GM06990 (cell line): ENCODE data around the gene GAS7.

ENCODE experiments used
- DNase-seq: peaks from one replicate; pipeline ENCODE4 v3.0.0-alpha.2; 2011; ENCODE audit not compliant: insufficient read length; ENCODE audit errors: extremely low read depth
- H3K27me3 ChIP-seq: replicated peaks from 2 replicates; pipeline ENCODE4 v1.6.0; 2011; ENCODE audit warnings: low read length; ENCODE audit not compliant: control insufficient read depth, insufficient read depth
- H3K36me3 ChIP-seq: 2 replicates; pipeline ENCODE4 v1.5.1; 2011; ENCODE audit warnings: low read length; ENCODE audit not compliant: control insufficient read depth, insufficient read depth
- H3K4me3 ChIP-seq: replicated peaks from 2 replicates; pipeline ENCODE4 v1.5.1; 2011; ENCODE audit warnings: low read depth, mild to moderate bottlenecking, control low read depth, low read length
- CTCF ChIP-seq: IDR thresholded peaks from 2 replicates; pipeline ENCODE4 v1.5.1; 2011; ENCODE audit warnings: low read length, control low read depth, mild to moderate bottlenecking, inconsistent platforms; ENCODE audit not compliant: insufficient read depth, poor library complexity, severe bottlenecking

GAS7 gene

GRCh38 chr17:9959377-9959981 is 238.9 kb downstream of the GAS7 start:
- peaks cover 5% of the 10 kb centered on the region for H3K36me3 ChIP-seq
- no peaks in the 10 kb centered on the region for H3K27me3 ChIP-seq
- H3K4me3 ChIP-seq: no peak overlapping the region
- peak; percentile 39 for DNase-seq
- peak; percentile 86 for TF ChIP-seq CTCF

- H3K36me3 ChIP-seq: peaks cover 5% of the 10 kb centered on the region
- no peak for DNase-seq
- no peak overlapping the region for H3K4me3 ChIP-seq
- no peaks in the 10 kb centered on the region for H3K27me3 ChIP-seq
- no peak for TF ChIP-seq CTCF
Measured at GRCh38 chr17:9958586-9959281, 239.7 kb downstream of the GAS7 start.

GRCh38 chr17:9957244-9957643 is 241.2 kb downstream of the GAS7 start:
- H3K4me3 ChIP-seq: no peak overlapping the region
- H3K27me3 ChIP-seq: no peaks in the 10 kb centered on the region
- no peak for TF ChIP-seq CTCF
- H3K36me3 ChIP-seq: peaks cover 5% of the 10 kb centered on the region
- no peak for DNase-seq

- Histone ChIP-seq H3K36me3 (peaks cover 5% of the 10 kb centered on the region), H3K4me3 (no peak overlapping the region), H3K27me3 (no peaks in the 10 kb centered on the region)
- no peak for TF ChIP-seq CTCF
- no peak for DNase-seq
Measured at GRCh38 chr17:9956474-9957131, 241.8 kb downstream of the GAS7 start.

- Histone ChIP-seq H3K36me3 (peaks cover 7% of the 10 kb centered on the region), H3K27me3 (no peaks in the 10 kb centered on the region), H3K4me3 (no peak overlapping the region)
- no peak for DNase-seq
- no peak for TF ChIP-seq CTCF
Measured at GRCh38 chr17:9953492-9953891, 244.9 kb downstream of the GAS7 start.
